Fibroblast of skin of left quadriceps (primary cell): ENCODE results near the gene NKX2-4.
"Not testable (repeated sequence)": the region's sequence is repeated elsewhere in the genome, so short reads cannot be mapped to it uniquely, and the experiment has no call there.

Source experiments
- DNase-seq, 2 experiments: peaks; one replicate each; pipeline ENCODE4 v3.0.0-alpha.2; 2013; ENCODE audit warnings: low read depth in 2 of 2

The NKX2-4 gene

GRCh38 chr20:21397341-21398108, at the start of gene NKX2-4:
Gene NKX2-4 (minus strand): TSS chr20:21397526. CDS start chr20:21397399, 127 bp downstream.
- DNase-seq = no peak

- no peak for DNase-seq
These were observed 40.5 kb upstream of the NKX2-4 start for GRCh38 chr20:21437816-21438215.

GRCh38 chr20:21437248-21437647, 39.9 kb upstream of the NKX2-4 start:
- DNase-seq = no peak

- peak; percentile 40 to 42 for DNase-seq
These were observed 38.9 kb upstream of the NKX2-4 start for GRCh38 chr20:21436205-21436604.

DNA sequence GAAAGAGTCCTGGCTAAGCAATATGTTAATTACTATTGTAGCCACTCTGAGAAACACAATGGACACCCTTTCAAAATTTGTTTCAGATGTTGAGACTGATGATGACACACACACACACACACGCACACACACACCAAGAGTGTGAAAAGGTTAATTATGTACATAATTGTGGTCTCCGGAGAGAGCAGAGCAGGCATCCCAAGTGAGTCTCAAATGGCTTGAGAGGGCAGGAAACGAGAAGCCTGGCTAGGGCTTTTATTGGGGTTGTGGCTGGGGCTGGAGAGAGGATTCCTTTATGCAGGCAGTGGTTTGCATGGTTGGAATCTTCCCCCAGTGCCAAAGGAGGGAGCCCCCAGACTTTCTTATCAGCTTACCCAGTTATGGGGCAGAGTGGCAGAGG, 38.2 kb upstream of the NKX2-4 start:
- DNase-seq = peak in 1 of 2 experiments; percentile 1

- no peak for DNase-seq
These were observed 36.1 kb upstream of the NKX2-4 start for GRCh38 chr20:21433329-21433890.

GRCh38 chr20:21432911-21433310, 35.6 kb upstream of the NKX2-4 start:
- no peak for DNase-seq

GRCh38 chr20:21430020-21430419, 32.7 kb upstream of the NKX2-4 start:
- no peak for DNase-seq

GRCh38 chr20:21424846-21425245, 27.5 kb upstream of the NKX2-4 start:
- no peak for DNase-seq

GRCh38 chr20:21423712-21424111, 26.4 kb upstream of the NKX2-4 start:
- DNase-seq = not testable (repeated sequence)

DNA sequence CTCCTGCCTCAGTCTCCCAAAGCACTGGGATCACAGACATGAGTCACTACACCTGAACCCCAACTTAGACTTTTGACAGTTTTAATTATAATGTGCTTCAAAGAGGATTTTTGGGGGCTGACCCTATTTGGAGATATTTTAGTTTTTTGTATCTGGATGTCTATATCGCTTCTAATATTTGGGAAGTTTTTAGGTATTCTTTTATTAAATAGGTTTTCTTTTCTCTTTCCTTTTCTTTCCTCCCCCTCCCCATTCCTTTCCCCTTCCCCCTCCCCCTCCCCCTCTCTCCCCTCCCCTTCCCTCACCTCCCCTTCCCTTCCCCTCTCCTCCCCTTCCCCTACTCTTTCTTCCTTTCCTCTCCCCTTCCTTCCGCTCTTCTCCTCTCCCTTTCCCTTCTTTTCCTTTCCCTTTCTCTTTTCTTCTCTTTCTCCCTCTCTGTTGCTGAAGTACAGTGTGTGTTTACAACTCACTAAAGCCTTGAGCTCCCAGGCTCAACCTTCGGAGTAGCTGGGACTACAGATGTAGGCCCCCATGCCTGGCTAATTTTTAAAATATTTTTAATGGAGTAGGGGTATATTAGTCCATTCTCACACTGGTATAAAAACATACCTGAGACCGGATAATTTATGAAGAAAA, 24.4 kb upstream of the NKX2-4 start:
- no peak for DNase-seq

GRCh38 chr20:21419147-21419546, 21.8 kb upstream of the NKX2-4 start:
- not testable (repeated sequence) for DNase-seq

DNA sequence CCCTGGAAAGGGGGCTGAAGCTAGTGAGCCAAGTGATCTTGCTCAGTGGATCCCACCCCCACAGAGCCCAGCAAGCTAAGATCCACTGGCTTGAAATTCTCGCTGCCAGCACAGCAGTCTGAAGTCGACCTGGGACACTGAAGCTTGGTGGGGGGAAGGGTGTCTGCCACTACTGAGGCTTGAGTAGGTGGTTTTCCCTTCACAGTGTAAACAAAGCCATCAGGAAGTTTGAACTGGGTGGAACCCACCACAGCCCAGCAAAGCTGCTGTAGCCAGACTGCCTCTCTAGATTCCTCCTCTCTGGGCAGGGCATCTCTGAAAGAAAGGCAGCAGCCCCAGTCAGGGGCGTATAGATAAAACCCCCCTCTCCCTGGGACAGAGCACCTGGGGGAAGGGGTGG, 16.7 kb upstream of the NKX2-4 start:
- not testable (repeated sequence) for DNase-seq

DNA sequence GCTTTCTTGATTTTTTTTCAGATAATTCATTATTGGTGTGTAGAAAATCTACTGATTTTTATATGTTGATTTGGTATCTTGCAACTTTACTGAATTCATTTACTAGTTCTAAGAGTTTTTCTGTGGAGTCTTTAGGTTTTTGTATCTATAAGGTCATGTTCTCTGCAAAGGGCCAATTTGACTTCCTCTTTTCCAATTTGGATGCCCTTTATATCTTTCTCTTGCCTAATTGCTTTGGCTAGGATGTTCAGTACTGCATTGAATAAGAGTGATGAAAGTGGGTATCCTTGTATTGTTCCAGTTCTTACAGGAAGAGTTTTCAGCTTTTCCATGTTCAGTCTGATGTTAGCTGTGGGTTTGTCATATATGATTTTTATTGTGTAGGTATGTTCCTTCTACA, 14.4 kb upstream of the NKX2-4 start:
- no peak for DNase-seq

DNA sequence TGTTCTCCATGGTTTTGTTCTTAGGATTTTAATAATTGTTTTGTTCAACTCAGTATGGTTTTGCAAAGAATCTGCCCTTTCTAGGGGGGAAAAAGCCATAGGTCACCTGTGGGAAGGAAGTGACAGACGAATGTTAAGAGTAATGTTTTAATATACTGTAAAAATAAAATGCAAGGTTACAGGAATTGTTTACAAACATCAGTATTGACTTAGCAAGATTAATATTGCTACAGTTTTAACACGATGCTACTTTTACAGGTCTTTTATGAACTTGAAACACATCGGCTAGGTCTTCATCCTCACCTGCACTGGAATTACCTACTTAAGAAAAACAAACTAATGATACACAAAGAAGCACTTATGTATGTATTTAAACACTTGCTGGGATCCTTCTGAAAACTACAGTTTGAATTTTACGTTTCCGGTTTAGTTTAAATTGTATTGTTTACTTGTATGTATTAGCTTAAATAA, 1.7 kb upstream of the NKX2-4 start:
- no peak for DNase-seq

GRCh38 chr20:21398109-21399004, 1.0 kb upstream of the NKX2-4 start:
- no peak for DNase-seq

GRCh38 chr20:21396599-21397340, 556 bp downstream of the NKX2-4 start:
- DNase-seq = no peak

GRCh38 chr20:21395666-21396598, 1.4 kb downstream of the NKX2-4 start:
- DNase-seq = no peak

DNA sequence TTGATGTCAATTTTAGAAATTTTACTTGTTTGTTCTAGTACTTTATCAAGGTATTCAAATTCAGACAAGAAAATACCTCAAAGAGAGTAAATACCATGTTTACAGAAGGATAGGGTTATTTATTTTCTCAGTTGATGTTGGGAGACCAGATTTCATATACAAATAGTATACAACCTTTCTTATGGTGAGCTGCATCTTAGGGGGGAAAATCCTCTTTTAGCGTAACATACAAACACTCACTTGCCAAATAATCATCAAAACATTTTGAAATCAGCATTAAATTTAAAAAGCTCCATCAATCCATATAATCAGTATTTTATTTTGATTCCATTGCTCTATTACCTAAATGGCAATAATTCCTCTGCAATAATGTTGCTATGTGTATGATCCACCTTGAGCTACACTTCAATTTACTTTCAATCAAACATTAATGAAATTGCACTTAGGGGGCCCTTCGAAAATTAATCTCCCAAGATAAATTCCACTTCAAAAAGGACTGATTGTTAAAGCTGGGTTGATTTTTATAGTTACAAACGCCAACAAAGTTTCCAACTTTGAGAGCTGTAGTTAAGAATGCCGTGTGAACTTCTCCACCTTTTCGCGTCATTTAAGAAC, 2.2 kb downstream of the NKX2-4 start:
- DNase-seq = no peak

- no peak for DNase-seq
These were observed 2.8 kb downstream of the NKX2-4 start for GRCh38 chr20:21394551-21394950.
